ENCODE data around the gene UROC1. TPM values are rescaled to one million over a fixed set of nuclear protein-coding genes. Genes with fewer than 3 reads are reported as not detected.

Gene UROC1
- total and polyA plus RNA-seq, 2 of the 4 experiments (the other 2 are of a cell fraction): not detected

DNA sequence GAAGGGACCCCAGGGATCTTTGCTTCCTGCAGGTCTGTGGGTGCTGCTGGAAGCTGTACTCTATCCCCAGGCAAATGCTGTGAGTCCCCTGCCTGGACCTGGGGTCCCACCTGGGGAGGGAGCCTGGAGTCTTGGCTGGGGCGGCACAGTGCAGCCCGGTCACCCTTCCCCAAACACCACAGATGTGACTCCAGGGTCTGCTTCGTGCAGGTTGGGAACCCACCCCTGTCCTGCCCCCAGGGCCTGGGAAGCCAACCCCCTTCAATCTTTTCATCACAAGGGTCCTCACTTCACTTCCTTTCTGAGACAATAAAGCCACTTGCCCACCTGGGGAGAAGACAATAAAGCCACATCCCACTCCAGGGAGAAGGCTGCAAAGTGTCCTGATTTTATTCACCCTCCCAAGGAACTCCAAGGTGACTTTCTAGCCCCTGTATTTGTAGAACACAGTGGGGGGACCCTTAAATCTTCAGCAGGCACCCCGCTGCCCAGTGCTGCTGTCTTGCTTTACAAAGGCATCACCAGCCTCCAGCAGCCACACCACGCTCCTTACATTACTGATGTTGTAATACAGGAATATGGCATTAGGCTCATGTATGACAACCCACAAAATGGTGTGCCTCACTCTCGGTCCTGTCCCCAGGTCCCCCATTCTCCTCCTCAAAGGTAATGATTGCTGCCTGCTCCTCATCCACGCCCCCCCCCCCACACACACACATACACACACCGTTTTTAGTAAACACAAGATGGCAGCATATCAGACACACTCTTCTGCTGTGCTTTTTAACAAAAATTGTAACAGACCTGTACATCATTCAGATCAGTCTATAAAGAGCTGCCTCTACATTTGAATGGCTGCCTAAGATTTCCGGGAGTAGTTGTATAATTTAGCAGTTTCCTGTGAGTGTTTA, 31.2 kb upstream of the UROC1 start:
- H4K5ac ChIP-seq (ENCODE audit: low read depth, low read length): no peak overlapping the region
- ChIA-PET POLR2A (ENCODE audit: unreplicated experiment) (no interaction called here), CTCF (no interaction called here)
- no peak overlapping the region for H4K91ac ChIP-seq (ENCODE audit: insufficient read depth, low read depth, low read length)
- dilution Hi-C loops (cut with HindIII; ENCODE audit: low sequenced_read_pairs, unreplicated experiment): no loop called here
- no peak overlapping the region for H3K4me3 ChIP-seq (ENCODE audit: insufficient read depth, low read depth, low read length)
- H3K36me3 ChIP-seq (ENCODE audit: control insufficient read depth, insufficient read depth, low read length): no peaks in the 10 kb centered on the region
- no peak overlapping the region for H3K4ac ChIP-seq (ENCODE audit: low read depth, low read length)
- no peak overlapping the region for H3K14ac ChIP-seq (replicated peaks; ENCODE audit: low read depth, low read length)
- H3K4me2 ChIP-seq (ENCODE audit: low read depth, low read length): no peak overlapping the region
- H3K23ac ChIP-seq (ENCODE audit: low read depth, low read length): no peak overlapping the region
- intact Hi-C loops (cut with micrococcal nuclease): no loop called here
- H4K20me1 ChIP-seq (ENCODE audit: insufficient read depth, low read length): no peaks in the 10 kb centered on the region
- no peak overlapping the region for H2AK5ac ChIP-seq (ENCODE audit: low read depth, low read length)
- no peak overlapping the region for H2BK20ac ChIP-seq (ENCODE audit: low read depth, low read length)
- H3K9me3 ChIP-seq (ENCODE audit: control insufficient read depth, insufficient read depth, low read length): no peaks in the 10 kb centered on the region
- H2AFZ ChIP-seq (replicated peaks; ENCODE audit: low read length, poor library complexity): no peak overlapping the region
- no peak overlapping the region for H3K18ac ChIP-seq (ENCODE audit: low read depth, low read length)
- ATAC-seq (ENCODE audit: low read depth) (no peak), DNase-seq (no peak)
- in situ Hi-C loops (cut with MboI; ENCODE audit: low sequenced_read_pairs): no loop called here
- no peak for TF ChIP-seq RCOR1 (IDR thresholded peaks at IDR 0.05; ENCODE audit: insufficient replicate concordance, low read length)
- H2BK5ac ChIP-seq (ENCODE audit: low read depth, low read length, poor library complexity, severe bottlenecking): no peak overlapping the region
- no TSS peak for BruUV-seq (replicated peaks)
- H3K4me1 ChIP-seq (ENCODE audit: control insufficient read depth, insufficient read depth, low read length): no peaks in the 10 kb centered on the region
- H4K8ac ChIP-seq (ENCODE audit: low read depth in 2 of 2, low read length in 2 of 2): no peak overlapping the region
- H3K27ac ChIP-seq (ENCODE audit: insufficient read depth, low read length): no peak overlapping the region
- 31% methylated on average over 2 of the region's 9 CpGs; no CpG with 5 or more reads in 1 of the 2 experiments for WGBS, 2 experiments (ENCODE audit: extremely low coverage in 2 of 2, insufficient read length in 1 of 2)
- no peaks in the 10 kb centered on the region for H3K9me1 ChIP-seq (ENCODE audit: insufficient read depth, low read length)
- H2BK15ac ChIP-seq (ENCODE audit: low read depth, low read length): no peak overlapping the region
- no peak overlapping the region for H2AK9ac ChIP-seq (replicated peaks; ENCODE audit: low read depth, low read length, poor library complexity)
- no peak overlapping the region for H3K56ac ChIP-seq (ENCODE audit: extremely low read depth, insufficient read depth, low read length)
- no peak overlapping the region for H3K9ac ChIP-seq (ENCODE audit: low read depth, low read length)
- H2BK120ac ChIP-seq (ENCODE audit: low read depth, low read length): no peak overlapping the region
- H3K27me3 ChIP-seq (ENCODE audit: control insufficient read depth, insufficient read depth, low read length): peaks cover 39% of the 10 kb centered on the region
- H3K79me1 ChIP-seq (ENCODE audit: low read depth in 1 of 2, low read length in 2 of 2): no peaks in the 10 kb centered on the region
